ENCODE results near the gene POU2F1. TPM values are rescaled to one million over a fixed set of nuclear protein-coding genes. Genes with fewer than 3 reads are reported as not detected.

Gene POU2F1
- 21.5 and 28.8 TPM in 2 replicates for total RNA-seq (2014; rRNA removed; shearing (Covaris generic))

- peak within 1 kb of the TSS; percentile 92 for H3K4me3 ChIP-seq (ENCODE audit: insufficient read depth, low read depth, low read length)
- no peaks in the 10 kb centered on the region for H3K36me3 ChIP-seq (replicated peaks; ENCODE audit: control insufficient read depth, insufficient read depth, low read length)
- no peaks in the 10 kb centered on the region for H3K27me3 ChIP-seq (ENCODE audit: control insufficient read depth, insufficient read depth, low read length)
- DNase-seq: peak; percentile 94
Observed at GRCh38 chr1:167220537-167221125, at the start of gene POU2F1. TSS of gene POU2F1 (plus strand) at chr1:167220886. CDS start at chr1:167220898, 12 bp downstream.

- H3K36me3 ChIP-seq (replicated peaks; ENCODE audit: control insufficient read depth, insufficient read depth, low read length): no peaks in the 10 kb centered on the region
- DNase-seq: no peak
- no peak overlapping the region for H3K4me3 ChIP-seq (ENCODE audit: insufficient read depth, low read depth, low read length)
- H3K27me3 ChIP-seq (ENCODE audit: control insufficient read depth, insufficient read depth, low read length): no peaks in the 10 kb centered on the region
Observed at GRCh38 chr1:167171286-167171929, 49.3 kb upstream of the POU2F1 start.

GRCh38 chr1:167173516-167174184 lies 47.0 kb upstream of the POU2F1 start:
- Histone ChIP-seq H3K27me3 (ENCODE audit: control insufficient read depth, insufficient read depth, low read length) (no peaks in the 10 kb centered on the region), H3K36me3 (replicated peaks; ENCODE audit: control insufficient read depth, insufficient read depth, low read length) (no peaks in the 10 kb centered on the region), H3K4me3 (ENCODE audit: insufficient read depth, low read depth, low read length) (no peak overlapping the region)
- no peak for DNase-seq

- Histone ChIP-seq H3K36me3 (replicated peaks; ENCODE audit: control insufficient read depth, insufficient read depth, low read length) (no peaks in the 10 kb centered on the region), H3K4me3 (ENCODE audit: insufficient read depth, low read depth, low read length) (no peak overlapping the region), H3K27me3 (ENCODE audit: control insufficient read depth, insufficient read depth, low read length) (no peaks in the 10 kb centered on the region)
- no peak for DNase-seq
Observed at GRCh38 chr1:167175901-167176300, 44.8 kb upstream of the POU2F1 start.

DNA sequence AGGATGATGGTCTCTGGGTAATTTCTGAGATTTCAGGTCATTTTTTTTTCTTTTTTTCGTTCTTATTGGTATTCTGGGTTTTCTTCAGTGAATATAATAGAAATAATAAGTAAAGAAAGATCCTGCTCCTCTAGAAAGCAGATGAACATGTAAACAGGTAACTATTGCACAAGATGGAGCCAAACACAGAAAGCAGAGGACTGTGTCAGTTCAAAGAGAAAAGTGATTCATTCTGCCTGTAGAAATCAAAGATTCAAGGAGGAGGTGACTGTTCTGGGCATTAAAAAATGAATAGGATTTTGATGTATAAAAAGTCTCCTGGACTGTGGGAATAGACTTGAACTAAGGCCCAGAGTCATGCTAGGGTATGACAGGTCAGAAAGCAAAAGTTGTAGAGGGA lies 41.9 kb upstream of the POU2F1 start:
- H3K27me3 ChIP-seq (ENCODE audit: control insufficient read depth, insufficient read depth, low read length): no peaks in the 10 kb centered on the region
- no peaks in the 10 kb centered on the region for H3K36me3 ChIP-seq (replicated peaks; ENCODE audit: control insufficient read depth, insufficient read depth, low read length)
- no peak overlapping the region for H3K4me3 ChIP-seq (ENCODE audit: insufficient read depth, low read depth, low read length)
- DNase-seq: no peak

GRCh38 chr1:167182571-167183320 lies 37.9 kb upstream of the POU2F1 start:
- no peak for DNase-seq
- no peak overlapping the region for H3K4me3 ChIP-seq (ENCODE audit: insufficient read depth, low read depth, low read length)
- no peaks in the 10 kb centered on the region for H3K36me3 ChIP-seq (replicated peaks; ENCODE audit: control insufficient read depth, insufficient read depth, low read length)
- H3K27me3 ChIP-seq (ENCODE audit: control insufficient read depth, insufficient read depth, low read length): no peaks in the 10 kb centered on the region

GRCh38 chr1:167184081-167184480 lies 36.6 kb upstream of the POU2F1 start:
- H3K4me3 ChIP-seq (ENCODE audit: insufficient read depth, low read depth, low read length): no peak overlapping the region
- no peaks in the 10 kb centered on the region for H3K27me3 ChIP-seq (ENCODE audit: control insufficient read depth, insufficient read depth, low read length)
- no peaks in the 10 kb centered on the region for H3K36me3 ChIP-seq (replicated peaks; ENCODE audit: control insufficient read depth, insufficient read depth, low read length)
- DNase-seq: no peak

DNA sequence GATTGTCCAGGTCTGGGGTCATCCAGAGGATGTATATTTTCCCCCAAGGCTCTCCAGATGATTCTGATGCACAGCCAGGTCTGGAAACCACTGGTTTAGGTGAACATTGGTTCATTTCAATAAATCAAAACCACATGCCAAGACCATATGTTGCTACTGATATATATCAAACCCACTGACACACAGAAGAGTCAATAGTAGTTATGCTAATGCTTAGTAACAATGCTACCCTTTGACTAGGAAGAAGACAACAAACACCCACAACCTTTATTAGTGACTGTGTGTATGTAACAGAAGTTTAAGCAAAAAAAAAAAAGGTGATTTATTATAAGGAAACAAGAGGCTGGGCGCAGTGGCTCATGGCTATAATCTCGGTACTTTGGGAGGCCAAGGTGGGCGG lies 35.6 kb upstream of the POU2F1 start:
- Histone ChIP-seq H3K27me3 (ENCODE audit: control insufficient read depth, insufficient read depth, low read length) (no peaks in the 10 kb centered on the region), H3K36me3 (replicated peaks; ENCODE audit: control insufficient read depth, insufficient read depth, low read length) (no peaks in the 10 kb centered on the region), H3K4me3 (ENCODE audit: insufficient read depth, low read depth, low read length) (no peak overlapping the region)
- no peak for DNase-seq

DNA sequence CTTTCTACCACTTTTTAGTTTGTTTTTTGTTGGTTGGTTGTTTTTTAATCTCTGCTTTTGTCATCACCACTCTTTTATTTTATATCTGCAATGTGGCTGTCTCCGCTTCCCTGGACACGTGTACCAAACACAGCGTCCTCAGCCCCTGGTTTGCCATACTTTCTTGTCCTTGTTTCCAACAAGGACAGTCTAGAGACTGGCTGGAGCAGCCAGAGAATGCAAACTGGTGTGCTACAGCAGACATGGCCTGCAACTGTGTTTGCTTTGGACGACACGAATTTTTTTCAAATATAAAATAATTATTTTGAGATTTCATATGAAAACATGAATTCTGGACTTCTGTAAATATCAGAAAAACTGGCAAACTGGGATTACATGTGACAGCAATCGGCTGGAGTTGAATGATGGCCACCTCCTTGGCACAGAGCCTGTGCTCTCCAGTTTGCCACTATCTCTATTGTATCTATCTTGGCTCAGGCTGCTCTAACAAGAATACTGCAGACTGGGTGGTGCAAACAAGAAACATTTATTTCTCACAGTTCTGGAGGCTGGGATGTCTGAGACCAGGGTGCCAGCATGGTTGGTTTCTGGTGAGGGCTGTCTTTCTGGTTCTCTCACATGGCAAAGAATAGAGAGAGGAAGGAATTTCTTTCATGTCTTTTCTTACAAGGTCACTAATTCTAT lies 34.6 kb upstream of the POU2F1 start:
- DNase-seq: no peak
- H3K36me3 ChIP-seq (replicated peaks; ENCODE audit: control insufficient read depth, insufficient read depth, low read length): no peaks in the 10 kb centered on the region
- no peaks in the 10 kb centered on the region for H3K27me3 ChIP-seq (ENCODE audit: control insufficient read depth, insufficient read depth, low read length)

GRCh38 chr1:167186771-167187170 lies 33.9 kb upstream of the POU2F1 start:
- H3K4me3 ChIP-seq (ENCODE audit: insufficient read depth, low read depth, low read length): no peak overlapping the region
- no peak for DNase-seq
- H3K27me3 ChIP-seq (ENCODE audit: control insufficient read depth, insufficient read depth, low read length): no peaks in the 10 kb centered on the region
- no peaks in the 10 kb centered on the region for H3K36me3 ChIP-seq (replicated peaks; ENCODE audit: control insufficient read depth, insufficient read depth, low read length)

More for the DNA sequence above, 34.6 kb upstream of the POU2F1 start:
- H3K4me3 ChIP-seq (ENCODE audit: insufficient read depth, low read depth, low read length): no peak overlapping the region

DNA sequence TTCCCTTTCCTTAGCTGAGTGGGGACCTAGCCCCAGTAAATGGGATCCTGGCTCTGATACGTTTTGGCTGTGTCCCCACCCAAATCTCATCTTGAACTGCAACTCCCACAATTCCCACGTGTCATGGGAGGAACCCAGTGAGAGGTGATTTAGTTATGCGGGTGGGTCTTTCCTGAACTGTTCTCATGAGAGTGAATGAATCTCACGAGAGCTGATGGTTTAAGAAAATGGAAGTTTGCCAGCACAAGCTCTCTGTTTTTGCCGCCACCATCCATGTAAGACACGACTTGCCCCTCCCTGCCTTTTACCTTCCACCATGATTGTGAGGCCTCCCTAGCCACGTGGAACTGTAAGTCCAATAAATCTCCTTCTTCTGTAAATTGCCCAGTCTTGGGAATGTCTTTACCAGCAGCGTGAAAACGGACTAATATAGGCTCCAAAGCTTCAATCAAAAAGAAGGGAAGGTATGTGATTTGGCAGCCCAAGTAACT lies 29.9 kb upstream of the POU2F1 start:
- no peak for DNase-seq
- Histone ChIP-seq H3K4me3 (ENCODE audit: insufficient read depth, low read depth, low read length) (no peak overlapping the region), H3K27me3 (ENCODE audit: control insufficient read depth, insufficient read depth, low read length) (no peaks in the 10 kb centered on the region), H3K36me3 (replicated peaks; ENCODE audit: control insufficient read depth, insufficient read depth, low read length) (no peaks in the 10 kb centered on the region)

GRCh38 chr1:167191958-167192357 lies 28.7 kb upstream of the POU2F1 start:
- DNase-seq: no peak
- Histone ChIP-seq H3K36me3 (replicated peaks; ENCODE audit: control insufficient read depth, insufficient read depth, low read length) (no peaks in the 10 kb centered on the region), H3K27me3 (ENCODE audit: control insufficient read depth, insufficient read depth, low read length) (no peaks in the 10 kb centered on the region), H3K4me3 (ENCODE audit: insufficient read depth, low read depth, low read length) (no peak overlapping the region)

DNA sequence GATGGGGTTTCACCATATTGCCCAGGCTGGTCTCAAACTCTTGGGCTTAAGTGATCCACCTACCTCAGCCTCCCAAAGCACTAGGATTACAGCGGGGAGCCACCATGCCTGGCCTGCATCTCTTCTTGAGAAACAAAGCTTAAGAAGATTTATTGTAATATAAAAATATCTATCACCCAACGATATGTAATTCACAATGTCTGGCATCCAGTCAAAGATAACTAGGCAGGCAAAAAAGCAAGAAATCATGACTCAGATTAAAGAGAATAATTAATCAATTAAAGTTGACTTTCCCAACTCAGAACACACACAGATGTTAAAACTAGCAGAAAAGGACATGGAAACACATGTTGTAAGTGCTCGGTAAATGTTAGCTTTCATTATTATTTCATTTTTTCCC lies 26.5 kb upstream of the POU2F1 start:
- no peak for DNase-seq
- Histone ChIP-seq H3K4me3 (ENCODE audit: insufficient read depth, low read depth, low read length) (no peak overlapping the region), H3K36me3 (replicated peaks; ENCODE audit: control insufficient read depth, insufficient read depth, low read length) (no peaks in the 10 kb centered on the region), H3K27me3 (ENCODE audit: control insufficient read depth, insufficient read depth, low read length) (no peaks in the 10 kb centered on the region)

DNA sequence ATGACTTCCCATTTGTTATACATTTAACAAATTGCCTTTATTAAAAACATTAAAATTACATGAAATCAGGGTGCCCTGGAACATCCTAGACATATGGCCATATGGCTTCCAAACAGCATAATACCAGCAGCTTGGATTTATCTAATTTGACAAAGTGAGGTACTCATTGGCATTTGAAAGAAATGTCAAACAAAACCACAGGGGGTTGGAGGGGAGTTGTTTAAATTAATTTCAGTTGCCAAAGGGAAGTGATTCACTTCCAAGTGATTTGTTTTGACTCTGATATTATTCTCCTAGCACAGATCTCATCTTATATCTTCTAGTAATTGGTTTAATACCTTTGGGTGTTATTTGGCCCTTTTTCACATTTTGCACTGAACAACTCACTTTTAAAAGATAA lies 24.5 kb upstream of the POU2F1 start:
- peak; percentile 49 for DNase-seq

More for the DNA sequence above, 24.5 kb upstream of the POU2F1 start:
- H3K36me3 ChIP-seq (replicated peaks; ENCODE audit: control insufficient read depth, insufficient read depth, low read length): no peaks in the 10 kb centered on the region
- H3K4me3 ChIP-seq (ENCODE audit: insufficient read depth, low read depth, low read length): no peak overlapping the region
- no peaks in the 10 kb centered on the region for H3K27me3 ChIP-seq (ENCODE audit: control insufficient read depth, insufficient read depth, low read length)

Data from H7 (cell line).